Liver (tissue), 9 donors: ENCODE results near the gene IL17RC. TPM values are rescaled to one million over a fixed set of nuclear protein-coding genes. Genes with fewer than 3 reads are reported as not detected.

Experiments used
- DNase-seq: peaks from one replicate; pipeline ENCODE4 v3.0.0-alpha.2; 2017; ENCODE audit warnings: low spot score
- H3K27ac ChIP-seq, 2 donors: one replicate each; pipeline ENCODE4 v1.7.0; 2013; ENCODE audit warnings: inconsistent platforms in 2 of 2, low read length in 2 of 2, control low read depth in 1 of 2, low read depth in 1 of 2, mild to moderate bottlenecking in 1 of 2
- H3K27me3 ChIP-seq, 4 donors: one replicate each; pipeline versions ENCODE4 v1.6.1 to v1.7.0; 2013; ENCODE audit warnings: low read length in 3 of 4, inconsistent platforms in 1 of 4, mild to moderate bottlenecking in 1 of 4, moderate library complexity in 1 of 4; ENCODE audit not compliant: control insufficient read depth in 4 of 4, insufficient read depth in 4 of 4
- H3K36me3 ChIP-seq, 4 donors: one replicate each; pipeline versions ENCODE4 v1.6.1 to v1.7.0; 2013; ENCODE audit warnings: low read length in 3 of 4, mild to moderate bottlenecking in 3 of 4, low read depth in 1 of 4, moderate library complexity in 1 of 4; ENCODE audit not compliant: control insufficient read depth in 4 of 4, insufficient read depth in 3 of 4
- H3K4me1 ChIP-seq, 4 donors: one replicate each; pipeline versions ENCODE4 v1.6.1 to v1.7.0; 2013; ENCODE audit warnings: low read length in 3 of 4, mild to moderate bottlenecking in 3 of 4, moderate library complexity in 1 of 4; ENCODE audit not compliant: control insufficient read depth in 4 of 4, insufficient read depth in 4 of 4
- H3K4me3 ChIP-seq, 3 donors: one replicate each; pipeline versions ENCODE4 v1.6.1 to v1.7.0; 2013; ENCODE audit warnings: low read length in 3 of 3, control low read depth in 1 of 3, low read depth in 1 of 3, mild to moderate bottlenecking in 1 of 3
- H3K9ac ChIP-seq, 2 donors: one replicate each; pipeline ENCODE4 v1.7.0; 2013; ENCODE audit warnings: low read length in 2 of 2, mild to moderate bottlenecking in 2 of 2, moderate library complexity in 2 of 2, control low read depth in 1 of 2, low read depth in 1 of 2
- H3K9me3 ChIP-seq, 4 donors: one replicate each; pipeline versions ENCODE4 v1.6.1 to v1.7.0; 2013; ENCODE audit warnings: low read length in 3 of 4; ENCODE audit not compliant: control insufficient read depth in 4 of 4
- ATF3 ChIP-seq: IDR thresholded peaks from 2 replicates; pipeline ENCODE4 v1.6.1; 2016; ENCODE audit warnings: antibody characterized with exemption
- CTCF ChIP-seq: fragments of 150-350 bp; IDR thresholded peaks from 2 replicates; pipeline ENCODE4 v1.5.1; 2017; ENCODE audit warnings: improper control_type of control experiment, low read depth, low read length; ENCODE audit not compliant: missing input control
- EGR1 ChIP-seq, 2 donors: IDR thresholded peaks; 2 replicates each; pipeline ENCODE4 v1.6.1; 2016 to 2018; ENCODE audit warnings: antibody characterized with exemption in 2 of 2, low read depth in 2 of 2
- FOXA1 ChIP-seq: IDR thresholded peaks from 2 replicates; pipeline ENCODE4 v1.6.1; 2016; ENCODE audit warnings: antibody characterized with exemption
- GABPA ChIP-seq, 2 donors: IDR thresholded peaks in 1 of 2; conservative IDR thresholded peaks in 1 of 2; 2 replicates each; pipeline ENCODE4 v1.6.1; 2016; ENCODE audit warnings: antibody characterized with exemption in 2 of 2, mild to moderate bottlenecking in 1 of 2, moderate library complexity in 1 of 2
- HNF4A ChIP-seq, 2 donors: conservative IDR thresholded peaks; 2 replicates each; pipeline ENCODE4 v1.6.1; 2016; ENCODE audit warnings: antibody characterized with exemption in 2 of 2, mild to moderate bottlenecking in 2 of 2
- HNF4G ChIP-seq: IDR thresholded peaks from 2 replicates; pipeline ENCODE4 v1.6.1; 2016; ENCODE audit warnings: antibody characterized with exemption
- JUND ChIP-seq, 2 donors: IDR thresholded peaks; 2 replicates each; pipeline ENCODE4 v1.6.1; 2016; ENCODE audit warnings: antibody characterized with exemption in 2 of 2
- NR2F2 ChIP-seq: IDR thresholded peaks from 2 replicates; pipeline ENCODE4 v1.6.1; 2016; ENCODE audit warnings: antibody characterized with exemption
- RAD21 ChIP-seq, 2 donors: IDR thresholded peaks; 2 replicates each; pipeline ENCODE4 v1.6.1; 2016; ENCODE audit warnings: antibody characterized with exemption in 2 of 2, mild to moderate bottlenecking in 2 of 2
- RXRA ChIP-seq, 2 donors: IDR thresholded peaks; 2 replicates each; pipeline ENCODE4 v1.6.1; 2017 to 2018; ENCODE audit warnings: antibody characterized with exemption in 2 of 2, mild to moderate bottlenecking in 1 of 2
- SP1 ChIP-seq: IDR thresholded peaks from 2 replicates; pipeline ENCODE4 v1.6.1; 2018; ENCODE audit warnings: antibody characterized with exemption, mild to moderate bottlenecking
- TAF1 ChIP-seq: conservative IDR thresholded peaks from 2 replicates; pipeline ENCODE4 v1.6.1; 2016; ENCODE audit warnings: antibody characterized with exemption, mild to moderate bottlenecking
- YY1 ChIP-seq: IDR thresholded peaks from 2 replicates; pipeline ENCODE4 v1.6.1; 2016; ENCODE audit warnings: antibody characterized with exemption, mild to moderate bottlenecking
- WGBS: extraction: QIAGEN DNeasy Blood & Tissue Kit; methylation state at CpG from one replicate; pipeline ENCODE4 v1.1.7; 2013; 5-methylcytosine and 5-hydroxymethylcytosine counted together
- polyA plus RNA-seq, 2 donors: library from polyadenylated mRNA; stranded (reverse) in 1 of 2; unstranded in 1 of 2; fragments of 200-250 nt in 1 of 2; fragments of >200 nt in 1 of 2; fragmentation: Nextera tagmentation in 1 of 2; extraction: Ambion mirVana in 1 of 2; gene quantifications; one replicate each; pipeline versions ENCODE4 v1.2.1 to v1.2.3, GENCODE V29; 2013 to 2015
- total RNA-seq, 2 donors: library from RNA; depleted of rRNA; stranded (reverse); fragments of >200 nt; gene quantifications; one replicate each; pipeline ENCODE4 v1.2.3, GENCODE V29; 2014
- TF ChIP-seq, protein P1 (sequence below): IDR thresholded peaks from 2 replicates; pipeline ENCODE4 v1.6.1; 2016; ENCODE audit warnings: antibody characterized with exemption, mild to moderate bottlenecking
- TF ChIP-seq, protein P2 (sequence below): IDR thresholded peaks from 2 replicates; pipeline ENCODE4 v1.6.1; 2016; ENCODE audit warnings: antibody characterized with exemption
- TF ChIP-seq, protein P3 (sequence below): IDR thresholded peaks from 2 replicates; pipeline ENCODE4 v1.6.1; 2016; ENCODE audit warnings: antibody characterized with exemption
- donor health status: healthy.
- donor health status: healthy.
- donor health status: healthy.
- donor health status: healthy.
- donor health status: healthy.

IL17RC gene
- total and polyA plus RNA-seq, 4 donors, result 15.4 to 62.8 (median 25.7) TPM

DNA sequence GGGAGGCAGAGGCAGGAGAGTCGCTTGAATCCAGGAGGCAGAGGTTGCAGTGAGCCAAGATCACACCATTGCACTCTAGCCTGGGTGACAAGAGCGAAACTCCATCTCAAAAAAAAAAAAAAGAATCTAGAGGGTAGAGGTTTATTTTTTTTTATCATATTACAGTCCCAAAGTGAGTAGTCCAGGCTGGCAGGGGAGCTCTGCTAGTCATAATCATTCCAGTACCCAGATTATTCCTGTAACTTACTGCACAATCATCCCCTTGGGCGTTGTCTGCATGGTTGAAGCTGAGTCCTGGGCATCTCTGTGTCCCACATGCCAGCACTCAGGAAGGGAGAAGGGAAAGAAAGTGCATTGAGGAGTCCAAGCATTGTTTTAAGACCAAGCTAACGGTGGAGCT is 25.3 kb downstream of the IL17RC start:
- Histone ChIP-seq H3K4me3 (no peak overlapping the region), H3K9me3 (no peaks in the 10 kb centered on the region), H3K27ac (no peak overlapping the region), H3K36me3 (peaks cover 3 to 32% (median 18%) of the 10 kb centered on the region in 4 donors), H3K4me1 (peaks cover 2 to 13% (median 7%) of the 10 kb centered on the region in 4 donors), H3K9ac (no peak overlapping the region), H3K27me3 (no peaks in the 10 kb centered on the region)
- no peak for DNase-seq
- 94% methylated on average over 4 of the region's 4 CpGs for WGBS
- TF ChIP-seq NR2F2 (no peak), HNF4A (conservative IDR thresholded peaks at IDR 0.05) (no peak), RAD21 (IDR thresholded peaks at IDR 0.05) (no peak), HNF4G (no peak), YY1 (no peak), ATF3 (no peak), TAF1 (no peak), FOXA1 (no peak), JUND (IDR thresholded peaks at IDR 0.05) (no peak), CTCF (no peak), EGR1 (IDR thresholded peaks at IDR 0.05; ENCODE audit: low read depth in 2 of 2) (no peak), SP1 (no peak), RXRA (IDR thresholded peaks at IDR 0.05) (no peak), GABPA (IDR thresholded peaks at IDR 0.05 in 1 of 2, conservative IDR thresholded peaks at IDR 0.05 in 1 of 2) (no peak)
- TF ChIP-seq, protein P1, sequence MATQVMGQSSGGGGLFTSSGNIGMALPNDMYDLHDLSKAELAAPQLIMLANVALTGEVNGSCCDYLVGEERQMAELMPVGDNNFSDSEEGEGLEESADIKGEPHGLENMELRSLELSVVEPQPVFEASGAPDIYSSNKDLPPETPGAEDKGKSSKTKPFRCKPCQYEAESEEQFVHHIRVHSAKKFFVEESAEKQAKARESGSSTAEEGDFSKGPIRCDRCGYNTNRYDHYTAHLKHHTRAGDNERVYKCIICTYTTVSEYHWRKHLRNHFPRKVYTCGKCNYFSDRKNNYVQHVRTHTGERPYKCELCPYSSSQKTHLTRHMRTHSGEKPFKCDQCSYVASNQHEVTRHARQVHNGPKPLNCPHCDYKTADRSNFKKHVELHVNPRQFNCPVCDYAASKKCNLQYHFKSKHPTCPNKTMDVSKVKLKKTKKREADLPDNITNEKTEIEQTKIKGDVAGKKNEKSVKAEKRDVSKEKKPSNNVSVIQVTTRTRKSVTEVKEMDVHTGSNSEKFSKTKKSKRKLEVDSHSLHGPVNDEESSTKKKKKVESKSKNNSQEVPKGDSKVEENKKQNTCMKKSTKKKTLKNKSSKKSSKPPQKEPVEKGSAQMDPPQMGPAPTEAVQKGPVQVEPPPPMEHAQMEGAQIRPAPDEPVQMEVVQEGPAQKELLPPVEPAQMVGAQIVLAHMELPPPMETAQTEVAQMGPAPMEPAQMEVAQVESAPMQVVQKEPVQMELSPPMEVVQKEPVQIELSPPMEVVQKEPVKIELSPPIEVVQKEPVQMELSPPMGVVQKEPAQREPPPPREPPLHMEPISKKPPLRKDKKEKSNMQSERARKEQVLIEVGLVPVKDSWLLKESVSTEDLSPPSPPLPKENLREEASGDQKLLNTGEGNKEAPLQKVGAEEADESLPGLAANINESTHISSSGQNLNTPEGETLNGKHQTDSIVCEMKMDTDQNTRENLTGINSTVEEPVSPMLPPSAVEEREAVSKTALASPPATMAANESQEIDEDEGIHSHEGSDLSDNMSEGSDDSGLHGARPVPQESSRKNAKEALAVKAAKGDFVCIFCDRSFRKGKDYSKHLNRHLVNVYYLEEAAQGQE, result no peak
- TF ChIP-seq, protein P2, sequence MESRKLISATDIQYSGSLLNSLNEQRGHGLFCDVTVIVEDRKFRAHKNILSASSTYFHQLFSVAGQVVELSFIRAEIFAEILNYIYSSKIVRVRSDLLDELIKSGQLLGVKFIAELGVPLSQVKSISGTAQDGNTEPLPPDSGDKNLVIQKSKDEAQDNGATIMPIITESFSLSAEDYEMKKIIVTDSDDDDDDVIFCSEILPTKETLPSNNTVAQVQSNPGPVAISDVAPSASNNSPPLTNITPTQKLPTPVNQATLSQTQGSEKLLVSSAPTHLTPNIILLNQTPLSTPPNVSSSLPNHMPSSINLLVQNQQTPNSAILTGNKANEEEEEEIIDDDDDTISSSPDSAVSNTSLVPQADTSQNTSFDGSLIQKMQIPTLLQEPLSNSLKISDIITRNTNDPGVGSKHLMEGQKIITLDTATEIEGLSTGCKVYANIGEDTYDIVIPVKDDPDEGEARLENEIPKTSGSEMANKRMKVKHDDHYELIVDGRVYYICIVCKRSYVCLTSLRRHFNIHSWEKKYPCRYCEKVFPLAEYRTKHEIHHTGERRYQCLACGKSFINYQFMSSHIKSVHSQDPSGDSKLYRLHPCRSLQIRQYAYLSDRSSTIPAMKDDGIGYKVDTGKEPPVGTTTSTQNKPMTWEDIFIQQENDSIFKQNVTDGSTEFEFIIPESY, result no peak
- TF ChIP-seq, protein P3, sequence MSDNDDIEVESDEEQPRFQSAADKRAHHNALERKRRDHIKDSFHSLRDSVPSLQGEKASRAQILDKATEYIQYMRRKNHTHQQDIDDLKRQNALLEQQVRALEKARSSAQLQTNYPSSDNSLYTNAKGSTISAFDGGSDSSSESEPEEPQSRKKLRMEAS, result no peak
